ENCODE measurements around the gene STK32A.

GRCh38 chr5:147384346-147385193 lies 149.7 kb downstream of the STK32A start:
- TF ChIP-seq SUZ12 (IDR thresholded peaks at IDR 0.05; ENCODE audit: extremely low read depth, insufficient read depth, insufficient read length) (no peak), YY1 (IDR thresholded peaks at IDR 0.05; ENCODE audit: insufficient read depth, insufficient read length) (no peak)
